ENCODE results near the gene RPL38.

RPL38 gene

DNA sequence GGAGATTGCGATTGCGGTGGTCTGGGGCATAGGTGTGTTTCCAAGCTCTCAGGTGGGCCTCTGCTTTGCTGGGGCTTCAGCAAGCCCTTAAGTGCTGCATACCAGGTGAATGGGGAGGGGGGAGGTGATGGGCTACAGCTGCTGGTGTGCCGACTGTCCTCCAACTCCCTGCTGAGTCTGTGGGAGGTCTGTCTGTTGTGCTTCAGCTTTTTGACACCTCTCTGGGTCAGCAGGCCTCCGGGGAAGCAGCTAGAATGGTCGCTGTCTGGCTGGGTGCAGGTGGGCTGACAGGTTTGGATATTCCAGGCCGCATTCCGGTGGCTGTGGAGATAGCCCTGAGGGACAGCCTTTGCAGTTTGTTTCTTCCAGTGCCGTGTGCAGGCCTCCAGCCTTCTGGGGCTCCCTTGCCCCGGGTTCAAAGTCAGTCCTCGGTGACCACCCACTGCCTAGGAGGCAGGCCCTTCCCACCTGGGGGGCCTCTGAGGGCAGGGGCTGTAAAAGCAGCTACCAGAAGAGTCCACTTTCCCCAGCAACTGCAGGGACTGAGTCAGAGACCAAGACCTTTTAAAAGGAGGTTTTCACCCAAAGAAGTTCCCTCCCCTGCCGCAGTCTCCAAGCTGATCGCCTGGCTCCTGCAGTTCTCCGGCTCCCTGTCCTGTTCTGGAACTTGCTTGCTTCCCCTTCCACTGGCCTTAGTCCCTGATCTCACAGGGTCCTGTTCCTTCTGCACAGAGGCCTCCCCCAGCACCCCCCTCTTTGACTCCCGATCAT lies 7.8 kb downstream of the RPL38 start:
- DNase-seq: peak; percentile 9 to 29

DNA sequence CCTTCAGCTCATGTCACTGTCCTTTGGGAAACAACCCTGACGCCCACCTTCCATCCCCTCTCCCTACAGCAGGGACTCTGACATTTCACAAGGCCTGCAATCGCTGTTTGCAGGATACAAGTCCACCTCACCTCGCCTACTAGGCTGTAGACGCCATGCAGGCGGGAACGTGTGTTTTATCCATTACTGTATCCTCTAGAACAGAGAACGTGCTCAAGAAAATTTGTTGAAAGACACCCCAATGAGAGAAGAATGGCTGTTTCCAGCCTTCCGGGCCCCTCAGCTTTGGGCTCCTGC lies 8.4 kb downstream of the RPL38 start:
- DNase-seq: no peak

DNA sequence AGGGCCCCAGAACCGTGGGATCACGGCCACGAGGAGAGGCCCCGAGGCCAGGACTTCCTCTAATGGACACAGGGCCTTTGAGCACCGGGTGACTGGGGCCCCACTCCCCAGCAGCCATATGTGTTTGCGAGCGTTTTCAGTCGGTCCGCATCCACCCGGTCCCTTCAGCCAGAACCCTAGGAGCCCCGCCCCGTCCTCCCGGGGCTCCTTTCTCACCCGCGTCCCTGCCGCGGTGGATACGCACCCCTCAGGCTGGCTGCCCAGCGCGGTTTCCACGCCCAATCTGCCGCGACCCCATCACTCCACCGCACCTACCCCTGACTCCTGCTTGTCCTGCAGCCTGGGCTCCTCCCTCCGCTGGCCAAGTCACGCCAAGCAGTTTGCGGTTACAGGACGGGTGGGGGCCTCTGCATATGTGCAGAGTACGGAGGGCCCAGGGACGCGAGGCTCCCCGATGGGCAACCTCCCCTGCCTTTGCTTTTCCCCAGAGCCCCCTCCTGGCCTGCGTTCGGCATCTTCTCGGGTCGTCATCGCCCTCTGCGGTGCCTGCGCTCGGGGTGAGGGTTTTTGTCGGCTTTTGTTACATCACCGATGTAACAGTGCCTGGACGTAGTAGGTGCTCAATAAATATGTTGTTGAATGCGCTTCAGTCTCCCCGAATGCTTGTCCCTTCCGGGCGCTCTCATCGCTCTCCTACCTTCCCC lies 8.9 kb downstream of the RPL38 start:
- peak; percentile 42 to 71 for DNase-seq

DNA sequence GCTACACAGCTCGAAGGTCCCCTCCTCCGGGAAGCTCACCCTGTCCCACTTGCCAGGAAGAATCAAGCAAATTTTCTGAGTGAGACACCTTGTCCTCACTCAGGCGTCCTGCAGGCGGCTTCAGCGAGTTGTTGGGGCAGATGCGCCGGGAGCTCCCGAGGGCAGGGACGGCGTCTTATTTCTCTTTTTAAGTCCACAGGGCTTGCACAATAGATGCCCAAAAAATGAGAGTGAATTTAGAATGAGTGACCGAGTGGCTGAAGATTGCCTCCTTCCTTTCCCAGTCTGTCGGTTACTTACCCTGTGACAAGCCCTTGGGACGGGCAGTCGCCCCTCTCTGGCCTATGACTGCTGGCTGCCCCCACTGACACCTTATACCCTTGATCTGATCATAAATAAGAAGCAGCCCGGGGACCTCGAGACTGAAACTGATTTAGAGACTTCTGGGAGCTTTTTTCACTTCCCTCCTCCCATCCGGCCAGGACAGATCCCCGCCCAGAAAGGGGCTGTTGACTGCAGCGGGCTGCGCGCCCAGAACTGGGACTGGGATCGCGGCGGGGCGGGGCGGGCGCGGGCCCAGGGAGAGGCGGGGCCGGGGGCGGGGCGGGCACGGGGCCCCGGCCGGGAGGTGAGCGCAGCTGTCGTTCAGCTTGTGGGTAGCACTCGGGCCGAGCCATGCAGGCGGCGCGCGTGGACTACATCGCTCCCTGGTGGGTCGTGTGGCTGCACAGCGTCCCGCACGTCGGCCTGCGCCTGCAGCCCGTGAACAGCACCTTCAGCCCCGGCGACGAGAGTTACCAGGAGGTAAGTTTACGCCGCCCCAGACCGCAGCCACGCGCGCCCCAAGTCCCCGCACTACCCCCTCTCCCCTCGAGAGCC lies 9.7 kb downstream of the RPL38 start, which contains the start of gene TTYH2:
TTYH2 (plus strand) TSS at position 659 of the 879 bp plus-strand sequence; CDS start at position 676, 17 bp downstream.
- peak; percentile 91 to 93 for DNase-seq

DNA sequence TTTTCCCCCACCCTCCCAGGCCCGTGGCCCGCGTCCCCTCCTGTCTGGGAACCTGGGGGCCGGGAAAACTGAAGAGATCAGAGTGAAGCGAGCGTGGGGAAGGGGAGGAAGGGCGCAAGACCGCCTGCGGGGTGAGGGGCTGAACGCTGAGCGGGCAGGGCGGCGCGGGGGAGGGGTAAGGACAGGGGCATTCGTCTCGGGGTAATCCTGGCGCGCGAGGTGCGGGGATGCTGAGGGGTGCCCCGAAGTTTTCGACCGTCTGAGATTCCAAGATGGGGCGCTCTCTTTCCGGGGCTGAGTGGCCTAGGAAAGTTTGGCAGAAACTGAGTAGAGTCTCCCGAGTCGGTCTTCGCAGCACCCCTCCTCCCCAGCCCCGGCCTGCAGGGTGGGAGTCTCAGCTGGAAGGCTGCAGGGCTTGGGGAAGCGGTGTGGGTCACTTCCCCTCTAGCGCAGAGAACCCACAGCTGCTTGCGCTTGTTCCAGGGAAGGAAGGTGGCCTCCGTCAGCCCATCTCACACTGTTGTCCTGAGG lies 10.4 kb downstream of the RPL38 start:
- DNase-seq: peak; percentile 41 to 64

DNA sequence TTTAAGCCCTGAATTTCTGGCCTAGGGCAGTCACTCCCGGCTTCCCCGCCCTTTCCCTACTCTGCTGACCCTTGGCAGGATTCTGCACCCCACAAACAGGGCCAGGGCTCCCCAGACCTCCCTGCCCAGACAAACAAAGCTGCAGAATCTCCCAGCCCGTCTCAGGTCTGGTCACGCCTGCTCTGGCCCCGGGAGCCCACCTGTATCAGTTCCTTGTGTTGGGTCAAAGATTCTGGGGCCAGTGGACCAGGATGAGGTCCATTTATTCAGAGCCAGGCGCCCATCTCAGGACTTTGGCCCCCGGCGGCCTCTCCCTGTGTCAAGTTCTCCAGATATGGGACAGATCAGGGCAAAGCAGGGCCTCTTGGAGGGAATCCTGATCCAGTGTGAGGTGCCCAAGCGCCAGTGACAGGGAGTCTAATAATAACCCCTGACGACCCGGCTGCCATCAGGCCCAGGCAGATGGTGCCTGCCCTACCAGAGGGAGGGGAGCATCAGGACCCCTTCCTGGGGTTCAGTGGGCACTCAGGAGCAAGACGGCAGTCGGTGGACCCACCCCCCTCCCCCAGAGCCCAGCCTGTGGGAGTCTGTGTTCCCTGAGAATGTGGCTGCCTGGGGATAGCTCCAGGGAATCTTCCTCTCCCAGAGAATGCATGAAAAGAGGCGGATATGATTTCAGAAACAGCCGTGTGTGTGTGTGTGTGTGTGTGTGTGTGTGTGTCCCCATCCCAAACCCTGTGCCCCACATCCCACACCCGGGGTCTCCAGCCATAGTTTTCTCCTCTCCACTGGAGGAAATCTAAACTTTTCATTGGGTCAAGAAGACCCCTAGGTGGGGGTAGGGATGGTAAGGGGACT lies 11.2 kb downstream of the RPL38 start:
- no peak for DNase-seq

DNA sequence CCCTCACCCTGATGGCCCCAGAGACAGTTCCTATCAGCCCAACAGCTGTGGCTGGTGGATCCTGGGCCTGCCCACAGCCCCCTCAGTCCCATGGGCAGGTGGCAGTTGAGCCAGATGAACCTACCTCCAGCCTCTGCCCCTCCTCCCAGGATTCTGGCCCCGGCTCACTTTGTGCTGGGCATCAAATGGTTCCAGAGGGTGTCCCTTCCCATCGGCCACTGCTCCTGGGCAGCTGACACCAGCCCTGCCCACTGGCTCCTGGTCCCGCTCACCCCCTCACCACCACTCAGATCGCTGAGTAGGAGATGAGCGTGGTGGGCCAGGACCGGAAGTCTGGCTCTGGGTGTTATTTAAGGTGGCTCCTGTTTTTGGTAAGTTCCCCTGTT lies 11.9 kb downstream of the RPL38 start:
- no peak for DNase-seq

DNA sequence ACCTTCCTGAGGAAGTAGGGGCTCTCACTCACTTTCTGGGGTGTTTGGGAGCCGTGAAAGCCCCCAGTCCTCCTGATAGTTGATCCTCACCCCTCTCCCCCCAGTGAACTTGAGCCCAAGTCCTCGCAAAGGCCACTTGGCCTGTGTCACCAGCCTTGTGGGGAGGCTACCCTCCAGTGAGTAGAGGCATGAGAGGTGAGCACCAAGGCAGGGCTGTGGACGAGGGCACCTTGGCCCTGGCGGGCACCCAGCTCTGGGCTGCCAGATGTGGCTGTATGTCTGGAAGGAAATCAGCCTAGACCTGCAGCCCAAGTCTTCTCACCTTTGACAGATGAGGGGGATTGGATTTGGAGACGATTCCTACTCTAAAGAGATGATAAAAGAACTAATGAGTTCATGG lies 13.0 kb downstream of the RPL38 start:
- DNase-seq: no peak

DNA sequence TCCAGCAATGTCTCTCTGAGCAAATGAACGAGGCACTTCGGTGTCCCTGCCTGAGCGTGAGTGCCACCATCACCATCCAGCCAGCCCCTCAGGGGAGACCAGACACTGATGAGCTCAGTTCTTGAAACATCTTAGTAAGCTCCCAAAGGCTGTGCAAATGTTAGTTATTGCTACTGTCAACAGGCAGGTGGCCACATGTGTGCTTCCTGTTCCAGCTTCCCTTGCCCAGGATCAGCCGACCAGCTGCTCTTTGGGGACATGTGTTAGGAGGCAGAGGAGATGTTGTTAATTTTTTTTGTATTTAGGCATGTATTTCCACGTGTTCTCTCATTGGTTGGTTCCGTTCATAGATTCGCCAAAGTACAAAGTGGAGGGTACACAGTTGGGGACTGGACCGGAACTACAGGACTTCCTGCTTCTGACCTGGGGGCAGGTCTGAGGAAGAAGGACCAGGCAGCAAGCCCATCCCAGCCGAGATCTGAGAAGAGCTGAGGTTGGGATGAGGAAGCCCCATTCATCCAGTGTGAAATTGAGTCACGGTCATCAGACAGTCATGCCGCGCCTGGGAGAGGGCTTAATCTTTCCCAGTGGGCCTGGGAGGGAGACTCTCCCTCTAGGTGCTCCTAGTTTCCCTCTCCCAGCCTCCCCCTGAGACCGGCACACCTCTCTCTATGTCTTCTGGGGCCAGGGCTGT lies 13.7 kb downstream of the RPL38 start:
- DNase-seq: peak; percentile 42 to 77

DNA sequence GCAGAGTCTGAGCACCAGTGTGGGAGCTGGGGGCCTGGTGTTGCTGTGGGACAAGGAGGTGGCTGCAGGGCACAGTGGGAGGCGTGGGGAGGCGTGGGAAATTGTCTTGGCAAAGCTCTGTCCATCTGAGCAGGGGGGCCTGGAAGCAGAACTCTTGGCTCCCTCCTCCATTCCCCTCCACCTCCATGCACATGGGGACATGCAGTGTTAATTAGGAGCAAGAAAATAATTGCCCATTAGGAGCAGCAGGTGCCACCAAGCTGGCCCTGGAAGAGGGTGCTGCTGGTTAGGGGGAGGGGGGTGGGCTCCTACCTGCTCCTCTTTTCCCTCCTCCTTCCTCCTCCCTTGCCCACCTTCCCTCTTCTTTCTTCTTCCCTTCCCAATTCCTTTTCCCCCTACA lies 14.4 kb downstream of the RPL38 start:
- no peak for DNase-seq

DNA sequence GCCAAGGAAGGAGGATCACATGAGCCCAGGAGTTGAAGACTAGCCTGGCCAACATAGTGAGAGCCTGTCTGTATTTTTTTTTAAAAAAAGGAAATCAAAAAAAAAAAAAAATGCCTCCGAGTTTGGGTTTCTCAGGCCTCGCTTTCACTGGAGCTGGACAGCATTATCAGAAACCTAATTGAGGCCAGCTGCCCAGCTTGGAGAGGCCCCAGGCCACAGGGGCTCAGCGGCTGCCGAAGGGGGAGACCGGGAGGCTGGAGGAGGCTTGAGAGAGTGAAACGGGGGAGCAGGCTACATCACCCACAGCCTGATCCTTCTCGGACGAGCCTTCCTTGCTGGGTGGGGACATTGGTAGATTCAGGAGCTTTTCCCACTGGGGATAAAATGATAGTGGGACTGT lies 15.0 kb downstream of the RPL38 start:
- DNase-seq: no peak

DNA sequence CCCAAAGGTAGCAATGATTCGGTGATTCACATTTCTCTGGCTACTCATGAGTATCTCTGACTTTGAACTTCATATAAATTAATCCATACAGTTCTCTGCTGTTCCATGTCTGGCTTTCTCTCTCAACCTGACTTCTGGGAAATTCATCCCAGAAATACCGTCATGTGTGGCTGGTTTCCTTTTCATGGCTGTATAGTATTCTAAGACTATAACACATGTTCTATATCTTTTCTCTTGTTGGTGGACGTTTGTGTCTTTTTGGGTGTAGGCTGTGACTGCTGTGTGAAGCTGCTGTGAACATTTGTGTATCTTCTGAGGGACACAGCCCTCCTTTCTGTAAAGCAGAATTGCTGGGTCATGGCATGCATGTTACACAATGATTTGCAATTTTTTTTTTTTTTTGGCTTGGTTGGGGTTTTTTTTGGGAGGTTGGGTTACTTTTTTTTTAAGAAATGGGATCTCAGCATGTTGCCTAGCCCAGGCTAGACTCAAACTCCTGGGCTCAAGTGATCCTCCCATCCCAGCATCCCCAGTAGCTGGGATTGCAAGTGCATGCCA lies 16.2 kb downstream of the RPL38 start:
- peak in 1 of 2 donors; percentile 47 for DNase-seq

DNA sequence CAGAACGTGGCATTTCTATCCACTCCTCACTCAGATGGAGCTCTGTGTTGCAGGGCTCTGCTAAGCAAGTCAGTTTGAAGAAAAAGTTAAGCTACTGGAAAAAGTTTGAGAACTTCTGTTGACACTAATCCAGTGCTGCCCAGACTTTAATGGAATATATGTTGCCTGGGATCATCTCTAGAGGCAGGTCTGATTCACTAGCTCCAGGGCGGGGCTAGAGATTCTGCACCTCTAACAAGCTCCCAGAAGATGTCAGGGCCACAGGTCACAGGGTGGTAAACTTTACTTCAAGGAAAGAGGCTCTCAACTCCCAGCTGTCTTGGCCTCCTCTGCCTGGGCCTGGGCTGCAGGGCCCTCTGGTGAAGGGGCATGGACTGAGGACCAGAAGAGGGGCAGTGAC lies 16.7 kb downstream of the RPL38 start:
- DNase-seq: no peak

DNA sequence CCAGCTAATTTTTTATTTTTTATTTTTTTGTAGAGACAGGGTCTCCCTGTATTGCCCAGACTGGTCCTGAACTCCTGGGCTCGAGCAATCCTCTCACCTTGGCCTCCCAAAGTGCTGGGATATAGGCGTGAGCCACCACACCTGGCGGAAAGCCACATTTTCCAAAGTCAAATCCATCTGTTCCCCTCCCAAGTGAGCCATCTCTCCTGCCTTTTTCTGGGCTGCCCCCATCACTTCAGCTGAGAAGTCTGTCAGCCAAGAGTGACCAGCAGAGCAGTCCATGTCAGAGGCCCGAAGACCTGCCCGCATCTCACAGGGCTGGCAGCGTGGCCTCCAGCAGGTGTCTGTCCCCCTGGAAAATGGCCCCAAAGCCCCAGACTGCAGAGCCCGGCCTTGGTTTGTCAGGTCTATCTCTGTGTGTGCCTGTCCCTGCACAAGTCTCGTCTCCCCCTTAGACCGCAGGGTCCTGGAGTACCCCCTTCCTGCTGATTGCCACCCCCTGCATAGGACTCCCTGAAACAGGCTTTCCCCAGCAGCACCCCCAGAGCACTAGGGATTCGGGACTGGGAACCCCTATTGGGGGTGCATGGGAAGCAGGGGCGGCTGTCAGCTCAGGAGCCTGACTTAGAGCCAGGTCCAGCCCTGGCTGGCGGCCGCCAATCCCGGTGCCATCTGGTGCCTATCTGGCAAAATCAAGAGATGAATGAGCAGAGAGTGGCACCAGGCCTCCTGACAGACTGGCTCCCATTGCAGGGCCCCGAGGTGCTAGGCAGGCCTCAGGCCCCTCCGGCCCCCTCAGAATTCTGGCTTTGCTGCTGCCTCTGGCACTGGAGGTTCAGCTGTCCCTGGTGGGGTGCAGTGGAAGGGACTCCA lies 17.7 kb downstream of the RPL38 start:
- DNase-seq: no peak

DNA sequence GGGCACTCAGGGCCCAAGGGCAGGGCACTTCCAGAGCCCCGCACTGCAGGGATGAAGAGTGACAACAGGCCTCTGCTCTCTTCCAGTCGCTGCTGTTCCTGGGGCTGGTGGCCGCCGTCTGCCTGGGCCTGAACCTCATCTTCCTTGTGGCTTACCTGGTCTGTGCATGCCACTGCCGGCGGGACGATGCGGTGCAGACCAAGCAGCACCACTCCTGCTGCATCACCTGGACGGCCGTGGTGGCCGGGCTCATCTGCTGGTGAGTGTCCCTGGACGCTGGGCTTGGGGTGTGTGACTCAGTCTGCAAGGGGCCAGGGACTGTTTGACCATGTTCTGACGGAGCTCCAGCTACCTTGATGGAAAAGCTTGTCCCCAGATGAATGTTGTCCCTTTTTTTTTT lies 18.9 kb downstream of the RPL38 start:
- DNase-seq: no peak

DNA sequence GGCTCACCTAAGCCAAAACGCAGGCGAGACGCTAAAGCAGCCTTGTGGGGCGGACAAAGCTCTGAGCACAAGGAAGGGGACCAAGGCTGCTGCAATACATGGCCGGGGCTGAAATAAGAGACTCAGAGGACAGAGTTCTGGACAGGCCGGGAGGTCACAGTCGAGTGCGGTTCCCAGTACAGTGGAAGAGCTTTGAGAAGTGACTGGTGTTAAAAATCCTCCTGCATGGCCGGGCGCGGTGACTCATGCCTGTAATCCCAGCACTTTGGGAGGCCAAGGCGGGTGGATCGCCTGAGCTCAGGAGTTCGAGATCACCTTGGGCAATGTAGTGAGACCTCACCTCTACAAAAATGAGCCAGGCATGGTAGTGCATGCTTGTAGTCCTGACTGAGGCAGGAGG lies 20.4 kb downstream of the RPL38 start:
- no peak for DNase-seq

DNA sequence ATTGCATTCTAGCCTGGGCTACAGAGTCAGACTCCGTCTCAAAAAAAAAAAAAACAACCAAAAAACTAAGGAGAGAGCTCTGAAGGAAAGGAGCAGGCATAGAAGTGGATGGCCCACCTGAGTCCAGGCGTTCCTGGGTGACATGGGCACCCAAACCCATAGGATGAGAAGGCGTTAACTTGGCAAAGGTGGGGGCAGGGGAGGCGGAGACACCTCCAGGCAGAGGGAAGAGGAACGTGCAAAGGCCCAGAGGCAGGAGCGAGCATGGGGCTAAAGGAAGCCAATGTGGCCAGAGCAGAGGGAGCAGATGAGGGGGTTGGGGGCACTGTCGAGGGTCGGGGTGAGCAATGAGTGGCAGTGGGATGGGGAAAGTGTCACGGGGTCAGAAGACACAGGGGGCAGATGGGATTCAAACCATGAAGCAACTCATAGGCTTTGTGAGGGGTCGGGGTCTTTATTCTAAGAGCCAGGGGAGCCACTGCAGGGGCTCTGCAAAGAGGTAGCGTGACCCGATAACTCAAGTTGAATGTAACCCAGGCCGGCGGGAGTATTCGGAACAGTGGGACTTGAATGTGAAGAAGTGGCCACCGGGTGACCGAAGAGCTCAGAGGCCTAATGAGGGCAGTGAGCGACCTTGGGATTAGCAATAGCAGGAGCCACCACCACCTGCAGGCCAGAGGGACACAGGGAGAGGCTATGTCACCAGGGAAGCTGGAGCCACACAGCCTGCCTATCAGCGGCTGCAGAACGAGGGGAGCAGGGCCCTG lies 21.7 kb downstream of the RPL38 start:
- DNase-seq: no peak

DNA sequence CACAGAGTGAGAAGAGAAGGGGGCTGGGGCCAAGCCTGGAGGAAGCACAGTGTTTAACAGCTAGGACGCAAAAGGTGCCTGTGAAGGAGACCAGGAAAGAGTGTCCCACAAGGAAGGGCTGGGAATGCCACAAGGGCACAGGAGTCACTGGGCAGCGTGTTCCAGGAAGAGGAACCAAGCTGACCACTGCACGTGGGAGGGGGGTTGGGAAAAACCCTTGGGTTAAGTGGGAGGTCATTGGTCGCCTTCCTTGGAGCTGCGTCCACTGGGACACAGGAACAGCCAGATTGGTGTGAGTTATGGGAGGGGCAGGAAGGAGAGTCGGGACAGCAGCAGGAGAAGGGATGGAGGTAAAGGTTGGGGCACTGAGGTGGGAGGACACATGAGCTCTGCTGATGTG lies 22.8 kb downstream of the RPL38 start:
- DNase-seq: peak; percentile 30 to 69

Data from inflammatory macrophage (primary cell).